Activated naive CD8-positive, alpha-beta T cell treated with anti-CD3 and anti-CD28 coated beads, Interleukin-2, amount 50 U/mL, for 16 hours (primary cell): ENCODE measurements around the gene JCAD.

Experiments
- DNase-seq: peaks from one replicate; pipeline ENCODE4 v3.0.0-alpha.2; 2020; ENCODE audit warnings: low read depth, low spot score

The JCAD gene

GRCh38 chr10:30047430-30047829 lies 12.0 kb downstream of the JCAD start:
- DNase-seq: no peak

- DNase-seq: no peak
Observed at GRCh38 chr10:30046476-30046875, 12.9 kb downstream of the JCAD start.

GRCh38 chr10:30045961-30046360 lies 13.4 kb downstream of the JCAD start:
- DNase-seq: no peak

GRCh38 chr10:30043476-30044270 lies 15.7 kb downstream of the JCAD start:
- DNase-seq: no peak

- DNase-seq: no peak
Observed at GRCh38 chr10:30042820-30043219, 16.6 kb downstream of the JCAD start.

- DNase-seq: no peak
Observed at GRCh38 chr10:30041196-30042105, 17.9 kb downstream of the JCAD start.

- DNase-seq: no peak
Observed at GRCh38 chr10:30040597-30040996, 18.8 kb downstream of the JCAD start.

- DNase-seq: no peak
Observed at GRCh38 chr10:30039988-30040387, 19.4 kb downstream of the JCAD start.

GRCh38 chr10:30039567-30039966 lies 19.8 kb downstream of the JCAD start:
- no peak for DNase-seq

- no peak for DNase-seq
Observed at GRCh38 chr10:30038781-30039536, 20.4 kb downstream of the JCAD start.

- DNase-seq: no peak
Observed at GRCh38 chr10:30037620-30038336, 21.6 kb downstream of the JCAD start.

- no peak for DNase-seq
Observed at GRCh38 chr10:30036811-30037210, 22.6 kb downstream of the JCAD start.

- no peak for DNase-seq
Observed at GRCh38 chr10:30036341-30036740, 23.0 kb downstream of the JCAD start.

GRCh38 chr10:30034433-30035137 lies 24.8 kb downstream of the JCAD start:
- DNase-seq: no peak

- DNase-seq: no peak
Observed at GRCh38 chr10:30032125-30032524, 27.3 kb downstream of the JCAD start.

- no peak for DNase-seq
Observed at GRCh38 chr10:30029872-30030256, 29.5 kb downstream of the JCAD start.

GRCh38 chr10:30029164-30029871 lies 30.1 kb downstream of the JCAD start:
- DNase-seq: no peak

GRCh38 chr10:30028738-30029030 lies 30.7 kb downstream of the JCAD start:
- no peak for DNase-seq

- no peak for DNase-seq
Observed at GRCh38 chr10:30028006-30028737, 31.2 kb downstream of the JCAD start.
